ENCODE results near the gene GPR26. TPM values are rescaled to one million over a fixed set of nuclear protein-coding genes. Genes with fewer than 3 reads are reported as not detected.

Gene GPR26
- total RNA-seq, 1 experiment from 2014 or later: not detected

GRCh38 chr10:123636598-123637325 lies 29.4 kb upstream of the GPR26 start:
- intact Hi-C loops (cut with micrococcal nuclease; ENCODE audit: unreplicated experiment): no loop called here
- Mint-ChIP-seq H3K36me3 (ENCODE audit: insufficient read depth, unreplicated experiment) (no peaks in the 10 kb centered on the region), H3K27me3 (ENCODE audit: unreplicated experiment) (peaks cover 51% of the 10 kb centered on the region), H3K27ac (ENCODE audit: unreplicated experiment) (no peak overlapping the region), H3K9me3 (ENCODE audit: low read depth, unreplicated experiment) (no peaks in the 10 kb centered on the region), H3K4me1 (ENCODE audit: low read depth, unreplicated experiment) (no peaks in the 10 kb centered on the region), H3K4me3 (ENCODE audit: low read depth, unreplicated experiment) (no peak overlapping the region)
- TF ChIP-seq CTCF (IDR thresholded peaks at IDR 0.05; ENCODE audit: unreplicated experiment): no peak
- CTCF ChIA-PET: no interaction called here
- BruUV-seq (replicated peaks): no TSS peak
- no peak for DNase-seq

- Mint-ChIP-seq H3K27me3 (ENCODE audit: unreplicated experiment) (peaks cover 51% of the 10 kb centered on the region), H3K36me3 (ENCODE audit: insufficient read depth, unreplicated experiment) (no peaks in the 10 kb centered on the region), H3K27ac (ENCODE audit: unreplicated experiment) (no peak overlapping the region), H3K4me1 (ENCODE audit: low read depth, unreplicated experiment) (no peaks in the 10 kb centered on the region), H3K4me3 (ENCODE audit: low read depth, unreplicated experiment) (no peak overlapping the region), H3K9me3 (ENCODE audit: low read depth, unreplicated experiment) (no peaks in the 10 kb centered on the region)
- no peak for DNase-seq
- BruUV-seq (replicated peaks): no TSS peak
- intact Hi-C loops (cut with micrococcal nuclease; ENCODE audit: unreplicated experiment): no loop called here
- no peak for TF ChIP-seq CTCF (IDR thresholded peaks at IDR 0.05; ENCODE audit: unreplicated experiment)
- CTCF ChIA-PET: no interaction called here
Observed at GRCh38 chr10:123637326-123637880, 28.8 kb upstream of the GPR26 start.

GRCh38 chr10:123639131-123639530 lies 27.0 kb upstream of the GPR26 start:
- no peak for DNase-seq
- Mint-ChIP-seq H3K36me3 (ENCODE audit: insufficient read depth, unreplicated experiment) (no peaks in the 10 kb centered on the region), H3K4me3 (ENCODE audit: low read depth, unreplicated experiment) (no peak overlapping the region), H3K27me3 (ENCODE audit: unreplicated experiment) (peaks cover 59% of the 10 kb centered on the region), H3K9me3 (ENCODE audit: low read depth, unreplicated experiment) (no peaks in the 10 kb centered on the region), H3K4me1 (ENCODE audit: low read depth, unreplicated experiment) (no peaks in the 10 kb centered on the region), H3K27ac (ENCODE audit: unreplicated experiment) (no peak overlapping the region)
- intact Hi-C loops (cut with micrococcal nuclease; ENCODE audit: unreplicated experiment): no loop called here
- CTCF ChIA-PET: no interaction called here
- no TSS peak for BruUV-seq (replicated peaks)
- no peak for TF ChIP-seq CTCF (IDR thresholded peaks at IDR 0.05; ENCODE audit: unreplicated experiment)

- no peak overlapping the region for H3K27ac Mint-ChIP-seq (ENCODE audit: unreplicated experiment)
- CTCF ChIA-PET: interaction anchor here (0.6 to 0.7 kb wide), 2 partner anchors 65 to 134 kb away, joined by 3 read pairs; no protein-coding TSS in a partner anchor
- H3K9me3 Mint-ChIP-seq (ENCODE audit: low read depth, unreplicated experiment): no peaks in the 10 kb centered on the region
- intact Hi-C loops (cut with micrococcal nuclease; ENCODE audit: unreplicated experiment): no loop called here
- no peak for DNase-seq
- H3K27me3 Mint-ChIP-seq (ENCODE audit: unreplicated experiment): peaks cover 68% of the 10 kb centered on the region
- BruUV-seq (replicated peaks): no TSS peak
- no peak overlapping the region for H3K4me3 Mint-ChIP-seq (ENCODE audit: low read depth, unreplicated experiment)
- H3K36me3 Mint-ChIP-seq (ENCODE audit: insufficient read depth, unreplicated experiment): no peaks in the 10 kb centered on the region
- TF ChIP-seq CTCF (IDR thresholded peaks at IDR 0.05; ENCODE audit: unreplicated experiment): no peak
- H3K4me1 Mint-ChIP-seq (ENCODE audit: low read depth, unreplicated experiment): no peaks in the 10 kb centered on the region
Observed at GRCh38 chr10:123640016-123640535, 26.1 kb upstream of the GPR26 start.
